OCI-M1 (cell line): Measurements from ENCODE around the gene ARID5B.
A peak's percentile ranks its signal among the peaks of the same experiment; 100 is the strongest.

ENCODE experiments used
- DNase-seq: peaks from one replicate; lab custom pipeline; 2025; lab: John Stamatoyannopoulos, UW

Gene ARID5B

DNA sequence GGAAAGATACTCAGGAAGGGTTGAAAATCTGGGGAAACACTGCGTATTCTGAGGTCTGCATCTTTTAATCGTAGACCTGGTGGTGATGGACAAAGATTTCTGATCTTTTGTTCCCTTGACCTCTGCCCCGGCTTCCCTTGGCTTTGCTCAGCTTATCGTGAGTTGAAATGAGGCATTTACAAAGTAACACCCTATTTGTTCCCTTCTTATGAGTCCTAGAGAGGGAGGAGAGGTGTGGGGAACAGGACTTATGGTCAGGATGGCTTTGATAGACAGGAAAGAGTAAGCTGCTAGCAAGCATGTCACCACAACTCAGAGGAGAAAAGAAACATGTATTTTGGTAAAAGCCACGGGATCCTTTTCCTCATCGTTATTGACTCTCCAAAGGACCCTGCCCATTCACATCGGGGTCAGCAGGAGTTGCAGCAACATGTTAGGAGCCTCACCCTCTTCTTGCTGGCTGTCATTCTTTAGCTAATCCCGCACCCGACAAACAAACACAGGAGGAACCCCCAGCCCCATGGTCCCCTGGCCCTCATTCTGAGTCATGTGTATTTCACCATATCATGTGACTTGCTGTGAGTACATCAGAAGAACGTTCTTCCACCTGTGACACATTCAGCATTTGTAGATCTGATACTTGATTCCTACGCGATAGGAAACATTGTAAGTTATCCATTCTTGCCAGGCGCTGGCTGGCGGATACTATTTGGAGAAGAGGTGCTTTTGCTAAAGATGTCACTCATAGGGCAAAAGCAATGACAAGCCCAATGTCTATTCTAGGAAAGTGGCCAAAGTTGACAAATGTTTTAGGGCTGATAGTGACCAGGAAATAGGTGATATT is 197.0 kb downstream of the ARID5B start:
- no peak for DNase-seq

- DNase-seq = no peak
Measured at GRCh38 chr10:62099299-62099698, 197.8 kb downstream of the ARID5B start.

- DNase-seq = no peak
Measured at GRCh38 chr10:62103857-62104256, 202.4 kb downstream of the ARID5B start.

- peak; percentile 30 for DNase-seq
Measured at GRCh38 chr10:62106929-62107519, 205.5 kb downstream of the ARID5B start.

- DNase-seq = peak; percentile 29
Measured at GRCh38 chr10:62108759-62109586, 207.5 kb downstream of the ARID5B start.

DNA sequence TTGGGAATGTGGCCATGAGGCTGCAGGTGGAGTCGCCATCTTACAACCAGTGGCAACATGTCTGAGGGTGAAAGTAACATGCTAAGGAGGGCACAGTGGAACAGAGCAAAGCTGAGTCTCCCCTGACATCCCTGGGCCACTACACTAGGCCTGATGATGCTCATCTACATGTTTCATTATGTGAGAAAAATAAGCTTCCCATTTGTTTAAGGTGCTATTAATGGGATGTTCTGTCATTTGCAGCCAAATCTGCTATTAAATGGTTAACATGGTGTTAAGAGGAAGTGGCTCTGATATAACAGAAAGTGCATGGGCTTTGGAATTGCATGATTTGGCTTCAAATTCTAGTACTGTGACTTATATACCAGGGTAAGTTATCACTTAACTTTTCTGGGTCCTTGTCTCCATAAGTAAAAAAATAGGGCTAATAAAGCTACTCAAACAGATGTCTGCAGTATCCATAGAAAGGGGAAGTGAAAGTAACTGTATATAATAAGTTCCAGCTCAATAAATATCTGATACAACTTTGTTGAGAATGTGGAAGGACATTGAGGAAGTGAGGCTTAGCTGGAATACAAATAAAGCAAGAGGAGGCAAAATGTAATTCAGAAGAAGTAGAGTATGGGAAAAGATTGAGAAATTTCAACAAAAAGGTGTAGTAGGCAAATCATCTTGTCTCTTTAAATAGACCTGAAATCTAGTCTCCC is 208.2 kb downstream of the ARID5B start:
- DNase-seq = peak; percentile 69

DNA sequence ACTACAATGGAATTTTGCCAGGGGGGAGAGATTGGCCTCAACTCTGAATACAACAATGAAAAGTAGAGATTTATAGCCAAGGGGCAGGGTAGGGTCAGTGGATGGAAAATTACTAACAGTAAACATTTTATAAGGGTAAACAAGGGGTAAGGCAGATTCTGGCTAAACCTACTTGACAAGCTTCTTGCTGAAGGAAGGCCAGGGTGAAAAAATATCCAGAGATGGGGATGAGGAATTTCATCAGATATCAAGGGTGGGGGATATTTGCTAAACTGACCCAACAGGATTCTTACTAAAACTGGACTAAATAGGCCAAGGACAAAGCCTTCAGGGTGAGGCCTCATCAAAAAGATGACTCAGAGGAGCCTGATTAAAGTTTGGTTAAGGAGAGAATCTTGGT is 210.8 kb downstream of the ARID5B start:
- no peak for DNase-seq

GRCh38 chr10:62112963-62113362 is 211.5 kb downstream of the ARID5B start:
- DNase-seq = no peak

DNA sequence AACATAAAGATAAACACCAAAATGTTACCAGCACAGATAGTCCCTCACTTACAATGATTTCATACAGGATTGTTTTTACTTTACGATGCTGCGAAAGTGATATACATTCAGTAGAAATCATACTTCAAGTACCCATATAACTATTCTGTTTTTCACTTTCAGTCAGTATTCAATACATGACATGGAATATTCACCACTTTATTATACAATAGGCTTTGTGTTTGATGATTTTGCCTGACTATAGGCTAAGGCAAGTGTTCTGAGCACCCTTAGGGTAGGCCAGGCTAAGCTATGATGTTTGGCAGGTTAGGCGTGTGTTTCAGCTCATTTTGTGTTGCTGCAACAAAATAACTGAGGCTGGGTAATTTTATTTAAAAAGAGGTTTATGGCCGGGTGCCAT is 212.2 kb downstream of the ARID5B start:
- DNase-seq = no peak

DNA sequence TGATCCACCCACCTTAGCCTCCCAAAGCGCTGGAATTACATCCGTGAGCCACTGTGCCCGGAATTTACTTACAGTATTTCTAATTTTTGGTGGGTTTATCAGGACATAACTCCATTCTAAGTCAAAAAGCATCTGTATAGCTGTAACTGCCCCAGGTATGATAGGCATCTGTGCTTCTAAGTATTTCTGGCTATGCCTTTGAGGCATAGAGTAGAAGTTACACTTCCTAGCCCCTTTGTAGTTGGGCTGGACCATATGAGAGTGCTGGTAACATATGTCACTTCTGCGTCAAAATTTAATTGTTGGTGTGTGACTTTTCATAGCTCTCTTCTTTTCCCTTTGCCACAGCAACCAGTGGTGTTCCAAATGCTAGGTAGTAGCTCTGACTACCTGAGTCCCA is 213.8 kb downstream of the ARID5B start:
- DNase-seq = no peak

DNA sequence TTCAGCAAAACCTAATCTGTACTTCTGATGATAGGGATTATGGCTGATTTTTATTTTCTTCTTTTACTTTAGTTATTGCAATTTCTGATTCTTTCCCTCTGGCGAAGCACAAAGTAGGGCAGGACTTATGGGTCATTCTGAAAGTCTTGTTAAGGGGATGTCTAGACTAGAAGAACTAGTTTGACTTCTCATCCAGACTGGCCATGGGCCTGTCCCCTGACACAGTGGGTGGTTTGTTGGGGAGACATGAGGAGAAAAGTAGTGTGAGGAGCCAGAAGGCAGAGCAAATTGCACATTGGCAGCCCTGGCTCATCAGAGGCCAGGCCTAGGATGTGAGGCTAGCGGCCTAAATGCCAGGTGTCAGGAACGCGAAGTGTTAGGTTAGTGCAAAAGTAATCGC is 214.3 kb downstream of the ARID5B start:
- DNase-seq = no peak

GRCh38 chr10:62116896-62117295 is 215.4 kb downstream of the ARID5B start:
- no peak for DNase-seq

- DNase-seq = no peak
Measured at GRCh38 chr10:62121187-62121530, 219.7 kb downstream of the ARID5B start.

DNA sequence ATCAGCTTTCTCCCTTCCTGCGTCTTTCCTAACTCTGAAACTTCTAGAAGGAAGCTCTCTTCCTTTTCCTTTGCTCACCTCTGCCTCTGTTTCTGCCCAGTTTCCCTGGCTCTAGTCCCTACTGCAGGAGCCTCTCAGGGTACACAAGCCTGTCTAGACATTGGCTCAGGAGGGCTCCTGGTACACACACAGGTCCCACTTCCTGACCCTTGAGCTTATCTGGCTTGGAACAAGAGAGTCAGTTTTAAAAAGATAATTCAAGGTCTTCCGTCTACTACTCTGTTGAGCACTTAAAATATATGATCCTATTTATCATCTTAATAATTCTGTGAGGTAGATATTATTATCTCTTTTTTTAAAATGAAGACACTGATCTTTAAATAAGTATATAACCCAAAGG is 226.5 kb downstream of the ARID5B start:
- DNase-seq = no peak

DNA sequence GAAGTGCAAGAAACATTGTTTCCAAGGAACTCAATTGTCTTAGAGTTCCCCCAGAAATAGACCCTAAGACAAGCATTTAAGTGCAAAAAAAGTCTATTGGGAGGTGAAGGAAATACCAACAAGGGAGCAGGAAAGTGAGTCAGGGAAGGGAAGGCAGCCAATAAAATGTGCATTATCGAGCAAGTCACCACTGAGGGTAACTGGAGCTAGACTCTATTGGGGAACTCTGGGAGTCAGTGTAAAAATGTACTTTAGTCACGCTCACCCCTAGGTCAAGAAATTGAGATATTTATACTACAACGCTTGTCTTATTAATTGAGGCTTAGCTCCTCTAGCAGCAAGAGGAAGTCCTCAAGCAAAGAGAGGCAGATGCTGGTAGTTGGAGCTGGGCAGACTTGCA is 229.4 kb downstream of the ARID5B start:
- DNase-seq = no peak

DNA sequence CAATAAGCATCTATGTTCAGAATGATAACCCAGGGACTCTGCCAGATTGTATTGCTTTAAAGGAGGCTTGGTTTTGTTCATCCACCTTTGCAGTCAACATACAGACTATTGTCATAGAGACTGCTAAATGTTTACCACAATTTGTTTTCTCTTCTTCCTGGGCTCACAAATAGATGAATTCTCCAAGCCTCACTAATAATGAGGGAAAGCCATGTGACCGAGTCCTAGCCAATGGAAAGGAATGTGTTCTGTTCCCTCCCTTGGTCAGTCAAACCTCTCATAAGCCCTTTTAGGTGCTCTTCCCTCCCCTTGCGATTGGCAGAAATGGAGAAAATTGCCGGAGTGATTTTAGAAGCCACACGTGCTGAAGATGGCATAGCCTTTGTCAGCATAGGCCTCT is 230.2 kb downstream of the ARID5B start:
- DNase-seq = no peak

GRCh38 chr10:62133618-62134017 is 232.1 kb downstream of the ARID5B start:
- DNase-seq = no peak

GRCh38 chr10:62136931-62137330 is 235.4 kb downstream of the ARID5B start:
- no peak for DNase-seq
